GM23338 (cell line): ENCODE results near the gene RIT1. TPM values are rescaled to one million over a fixed set of nuclear protein-coding genes. Genes with fewer than 3 reads are reported as not detected.
A peak's percentile ranks its signal among the peaks of the same experiment; 100 is the strongest.

Experiments
- ATAC-seq: fragments of 200-7000 bp; cut with Tn5 transposase; 3 replicates; pipeline ENCODE4 v1.9.1; 2020
- DNase-seq: peaks from one replicate; pipeline ENCODE4 v3.0.0-alpha.2; 2015; ENCODE audit warnings: low spot score
- H2AFZ ChIP-seq: fragments of 200-600 bp; sonication (generic); 2 replicates; pipeline ENCODE4 v1.8.0; 2016; ENCODE audit warnings: antibody characterized with exemption, mild to moderate bottlenecking, moderate library complexity
- H3F3A ChIP-seq: fragments of 200-600 bp; sonication (generic); replicated peaks from 2 replicates; pipeline ENCODE4 v1.8.0; 2017; ENCODE audit warnings: antibody characterized with exemption, mixed run types, low read depth
- H3K27ac ChIP-seq: fragments of 200-600 bp; sonication (generic); 2 replicates; pipeline ENCODE4 v1.6.1; 2016; ENCODE audit warnings: low read depth
- H3K27me3 ChIP-seq: fragments of 200-600 bp; sonication (generic); 2 replicates; pipeline ENCODE4 v1.8.0; 2016; ENCODE audit warnings: mild to moderate bottlenecking, mixed run types, moderate library complexity; ENCODE audit not compliant: insufficient read depth
- H3K36me3 ChIP-seq: fragments of 200-600 bp; sonication (generic); 2 replicates; pipeline ENCODE4 v1.8.0; 2016; ENCODE audit warnings: mild to moderate bottlenecking; ENCODE audit not compliant: insufficient read depth
- H3K4me1 ChIP-seq: fragments of 200-600 bp; sonication (generic); 2 replicates; pipeline ENCODE4 v1.8.0; 2016; ENCODE audit warnings: mild to moderate bottlenecking, moderate library complexity; ENCODE audit not compliant: insufficient read depth
- H3K4me2 ChIP-seq: fragments of 200-600 bp; sonication (generic); 2 replicates; pipeline ENCODE4 v1.7.1; 2017; ENCODE audit warnings: mixed run types
- H3K4me3 ChIP-seq: fragments of 200-600 bp; sonication (generic); 2 replicates; pipeline ENCODE4 v1.6.1; 2016; ENCODE audit warnings: mixed run types
- H3K79me2 ChIP-seq: fragments of 200-600 bp; sonication (generic); replicated peaks from 2 replicates; pipeline ENCODE4 v1.8.0; 2017; ENCODE audit warnings: mild to moderate bottlenecking; ENCODE audit not compliant: insufficient read depth
- H3K9me2 ChIP-seq: fragments of 200-600 bp; sonication (generic); 2 replicates; pipeline ENCODE4 v1.8.0; 2017; ENCODE audit not compliant: insufficient read depth
- H4K20me1 ChIP-seq: fragments of 200-600 bp; sonication (generic); replicated peaks from 2 replicates; pipeline ENCODE4 v1.8.0; 2017; ENCODE audit warnings: mild to moderate bottlenecking; ENCODE audit not compliant: insufficient read depth
- H3K27ac Mint-ChIP-seq: 2 replicates; pipeline ENCODE4 v1.8.0; 2020; ENCODE audit warnings: inconsistent platforms, mild to moderate bottlenecking, moderate library complexity, mixed read lengths
- H3K27me3 Mint-ChIP-seq: 3 replicates; pipeline ENCODE4 v1.8.0; 2022; ENCODE audit warnings: low read depth, mild to moderate bottlenecking, moderate library complexity, mixed read lengths, inconsistent platforms; ENCODE audit not compliant: insufficient read depth, poor library complexity
- H3K36me3 Mint-ChIP-seq: 3 replicates; pipeline ENCODE4 v1.8.0; 2021; ENCODE audit warnings: low read depth, mild to moderate bottlenecking, inconsistent platforms, moderate library complexity, mixed read lengths
- H3K4me1 Mint-ChIP-seq: 3 replicates; pipeline ENCODE4 v1.8.0; 2020; ENCODE audit warnings: mild to moderate bottlenecking, inconsistent platforms, mixed read lengths
- H3K4me3 Mint-ChIP-seq: 3 replicates; pipeline ENCODE4 v1.8.0; 2021; ENCODE audit warnings: moderate library complexity, mild to moderate bottlenecking, inconsistent platforms, mixed read lengths
- H3K9me3 Mint-ChIP-seq: 3 replicates; pipeline ENCODE4 v1.8.0; 2020; ENCODE audit warnings: moderate library complexity, mild to moderate bottlenecking, inconsistent platforms, mixed read lengths
- CREB1 ChIP-seq: fragments of 250-450 bp; sonication (Bioruptor Pico); IDR thresholded peaks from 2 replicates; pipeline ENCODE4 v1.5.0; 2020; ENCODE audit warnings: low read depth, mild to moderate bottlenecking, moderate library complexity
- EZH2 ChIP-seq: fragments of 200-600 bp; sonication (generic); IDR thresholded peaks from one replicate; pipeline ENCODE4 v1.8.0; 2017; ENCODE audit warnings: antibody characterized with exemption, mild to moderate bottlenecking, low read depth; ENCODE audit not compliant: unreplicated experiment
- EZH2phosphoT487 ChIP-seq: fragments of 200-600 bp; sonication (generic); IDR thresholded peaks from one replicate; pipeline ENCODE4 v1.8.1; 2018; ENCODE audit warnings: antibody characterized with exemption; ENCODE audit not compliant: unreplicated experiment
- JUNB ChIP-seq: IDR thresholded peaks from one replicate; pipeline ENCODE4 v1.6.1; 2016; ENCODE audit warnings: antibody characterized with exemption; ENCODE audit not compliant: unreplicated experiment
- NANOG ChIP-seq: IDR thresholded peaks from 2 replicates; pipeline ENCODE4 v1.6.1; 2016; ENCODE audit warnings: antibody characterized with exemption, borderline replicate concordance
- POLR2AphosphoS5 ChIP-seq: IDR thresholded peaks from 2 replicates; pipeline ENCODE4 v1.6.1; 2016; ENCODE audit warnings: antibody characterized with exemption, low read depth
- STAT1 ChIP-seq: IDR thresholded peaks from one replicate; pipeline ENCODE4 v1.6.1; 2016; ENCODE audit warnings: antibody characterized with exemption; ENCODE audit not compliant: unreplicated experiment
- ZNF114 ChIP-seq: fragments of 250-450 bp; sonication (Bioruptor Pico); IDR thresholded peaks from 2 replicates; pipeline ENCODE4 v1.5.0; 2020; ENCODE audit warnings: mild to moderate bottlenecking, moderate library complexity
- ZNF331 ChIP-seq: fragments of 250-450 bp; sonication (Bioruptor Pico); IDR thresholded peaks from 2 replicates; pipeline ENCODE4 v1.5.0; 2020; ENCODE audit warnings: low read depth, mild to moderate bottlenecking, moderate library complexity
- polyA plus RNA-seq: library from polyadenylated mRNA; unstranded; fragments of >200 nt; fragmentation: Nextera tagmentation; extraction: Ambion mirVana; gene quantifications from 2 replicates; pipeline ENCODE4 v1.2.1, GENCODE V29; 2016
- total RNA-seq: library from RNA; depleted of rRNA; stranded (reverse); fragments of >200 nt; shearing (Covaris generic); gene quantifications from 2 replicates; pipeline ENCODE4 v1.2.3, GENCODE V29; 2014
- TF ChIP-seq, protein P1 (sequence below): IDR thresholded peaks from one replicate; pipeline ENCODE4 v1.6.1; 2018; ENCODE audit warnings: antibody characterized with exemption; ENCODE audit not compliant: unreplicated experiment
- TF ChIP-seq, protein P2 (sequence below): fragments of 250-450 bp; sonication (Bioruptor Pico); IDR thresholded peaks from 2 replicates; pipeline ENCODE4 v1.5.0; 2020; ENCODE audit warnings: mild to moderate bottlenecking, moderate library complexity
- TF ChIP-seq, protein P3 (sequence below): IDR thresholded peaks from 2 replicates; pipeline ENCODE4 v1.6.1; 2016; ENCODE audit warnings: antibody characterized with exemption
- TF ChIP-seq, protein P4 (sequence below), 2 experiments: fragments of 200-600 bp in 1 of 2; sonication (generic) in 1 of 2; conservative IDR thresholded peaks; 2 replicates each; pipeline versions ENCODE4 v1.5.1 to v1.6.1; 2016 to 2017; ENCODE audit warnings: antibody characterized with exemption in 2 of 2, low read depth in 2 of 2, mild to moderate bottlenecking in 2 of 2, moderate library complexity in 1 of 2

The RIT1 gene
- total and polyA plus RNA-seq, 2 experiments from 2014 or later, result 21.5 to 24.4 TPM

DNA sequence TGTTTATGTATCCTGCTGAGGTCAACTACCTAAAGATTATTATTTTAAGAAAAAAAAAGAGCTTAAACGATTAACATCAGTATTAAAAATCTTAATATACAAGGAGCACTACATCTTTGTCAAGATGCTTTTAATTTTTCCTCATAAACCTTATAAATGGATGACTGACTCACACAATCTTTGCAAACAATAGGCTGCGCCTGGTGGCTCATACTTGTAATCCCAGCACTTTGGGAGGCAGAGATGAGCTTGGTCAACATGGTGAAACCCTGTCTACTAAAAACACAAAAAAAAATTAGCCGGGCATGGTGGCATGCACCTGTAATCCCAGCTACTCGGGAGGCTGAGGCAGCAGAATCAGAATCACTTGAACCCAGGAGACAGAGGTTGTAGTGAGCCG is 21.3 kb upstream of the RIT1 start:
- Histone ChIP-seq H3F3A (peaks cover 13% of the 10 kb centered on the region), H3K4me1 (peaks cover 16% of the 10 kb centered on the region), H3K9me2 (no peaks in the 10 kb centered on the region), H3K27me3 (no peaks in the 10 kb centered on the region), H3K79me2 (peaks cover 59% of the 10 kb centered on the region), H3K27ac (peak overlapping the region; percentile 61; the same call in 1 of the 2 replicates), H4K20me1 (peaks cover 46% of the 10 kb centered on the region), H2AFZ (no peak overlapping the region), H3K4me2 (peak overlapping the region; percentile 94), H3K4me3 (peak overlapping the region; percentile 81), H3K36me3 (peaks cover 55% of the 10 kb centered on the region)
- ATAC-seq, result no peak
- DNase-seq, result no peak
- no peak for TF ChIP-seq NANOG
- no peak for TF ChIP-seq EZH2
- TF ChIP-seq POLR2AphosphoS5, result no peak
- TF ChIP-seq, protein P1, sequence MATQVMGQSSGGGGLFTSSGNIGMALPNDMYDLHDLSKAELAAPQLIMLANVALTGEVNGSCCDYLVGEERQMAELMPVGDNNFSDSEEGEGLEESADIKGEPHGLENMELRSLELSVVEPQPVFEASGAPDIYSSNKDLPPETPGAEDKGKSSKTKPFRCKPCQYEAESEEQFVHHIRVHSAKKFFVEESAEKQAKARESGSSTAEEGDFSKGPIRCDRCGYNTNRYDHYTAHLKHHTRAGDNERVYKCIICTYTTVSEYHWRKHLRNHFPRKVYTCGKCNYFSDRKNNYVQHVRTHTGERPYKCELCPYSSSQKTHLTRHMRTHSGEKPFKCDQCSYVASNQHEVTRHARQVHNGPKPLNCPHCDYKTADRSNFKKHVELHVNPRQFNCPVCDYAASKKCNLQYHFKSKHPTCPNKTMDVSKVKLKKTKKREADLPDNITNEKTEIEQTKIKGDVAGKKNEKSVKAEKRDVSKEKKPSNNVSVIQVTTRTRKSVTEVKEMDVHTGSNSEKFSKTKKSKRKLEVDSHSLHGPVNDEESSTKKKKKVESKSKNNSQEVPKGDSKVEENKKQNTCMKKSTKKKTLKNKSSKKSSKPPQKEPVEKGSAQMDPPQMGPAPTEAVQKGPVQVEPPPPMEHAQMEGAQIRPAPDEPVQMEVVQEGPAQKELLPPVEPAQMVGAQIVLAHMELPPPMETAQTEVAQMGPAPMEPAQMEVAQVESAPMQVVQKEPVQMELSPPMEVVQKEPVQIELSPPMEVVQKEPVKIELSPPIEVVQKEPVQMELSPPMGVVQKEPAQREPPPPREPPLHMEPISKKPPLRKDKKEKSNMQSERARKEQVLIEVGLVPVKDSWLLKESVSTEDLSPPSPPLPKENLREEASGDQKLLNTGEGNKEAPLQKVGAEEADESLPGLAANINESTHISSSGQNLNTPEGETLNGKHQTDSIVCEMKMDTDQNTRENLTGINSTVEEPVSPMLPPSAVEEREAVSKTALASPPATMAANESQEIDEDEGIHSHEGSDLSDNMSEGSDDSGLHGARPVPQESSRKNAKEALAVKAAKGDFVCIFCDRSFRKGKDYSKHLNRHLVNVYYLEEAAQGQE, result no peak
- TF ChIP-seq, protein P2, sequence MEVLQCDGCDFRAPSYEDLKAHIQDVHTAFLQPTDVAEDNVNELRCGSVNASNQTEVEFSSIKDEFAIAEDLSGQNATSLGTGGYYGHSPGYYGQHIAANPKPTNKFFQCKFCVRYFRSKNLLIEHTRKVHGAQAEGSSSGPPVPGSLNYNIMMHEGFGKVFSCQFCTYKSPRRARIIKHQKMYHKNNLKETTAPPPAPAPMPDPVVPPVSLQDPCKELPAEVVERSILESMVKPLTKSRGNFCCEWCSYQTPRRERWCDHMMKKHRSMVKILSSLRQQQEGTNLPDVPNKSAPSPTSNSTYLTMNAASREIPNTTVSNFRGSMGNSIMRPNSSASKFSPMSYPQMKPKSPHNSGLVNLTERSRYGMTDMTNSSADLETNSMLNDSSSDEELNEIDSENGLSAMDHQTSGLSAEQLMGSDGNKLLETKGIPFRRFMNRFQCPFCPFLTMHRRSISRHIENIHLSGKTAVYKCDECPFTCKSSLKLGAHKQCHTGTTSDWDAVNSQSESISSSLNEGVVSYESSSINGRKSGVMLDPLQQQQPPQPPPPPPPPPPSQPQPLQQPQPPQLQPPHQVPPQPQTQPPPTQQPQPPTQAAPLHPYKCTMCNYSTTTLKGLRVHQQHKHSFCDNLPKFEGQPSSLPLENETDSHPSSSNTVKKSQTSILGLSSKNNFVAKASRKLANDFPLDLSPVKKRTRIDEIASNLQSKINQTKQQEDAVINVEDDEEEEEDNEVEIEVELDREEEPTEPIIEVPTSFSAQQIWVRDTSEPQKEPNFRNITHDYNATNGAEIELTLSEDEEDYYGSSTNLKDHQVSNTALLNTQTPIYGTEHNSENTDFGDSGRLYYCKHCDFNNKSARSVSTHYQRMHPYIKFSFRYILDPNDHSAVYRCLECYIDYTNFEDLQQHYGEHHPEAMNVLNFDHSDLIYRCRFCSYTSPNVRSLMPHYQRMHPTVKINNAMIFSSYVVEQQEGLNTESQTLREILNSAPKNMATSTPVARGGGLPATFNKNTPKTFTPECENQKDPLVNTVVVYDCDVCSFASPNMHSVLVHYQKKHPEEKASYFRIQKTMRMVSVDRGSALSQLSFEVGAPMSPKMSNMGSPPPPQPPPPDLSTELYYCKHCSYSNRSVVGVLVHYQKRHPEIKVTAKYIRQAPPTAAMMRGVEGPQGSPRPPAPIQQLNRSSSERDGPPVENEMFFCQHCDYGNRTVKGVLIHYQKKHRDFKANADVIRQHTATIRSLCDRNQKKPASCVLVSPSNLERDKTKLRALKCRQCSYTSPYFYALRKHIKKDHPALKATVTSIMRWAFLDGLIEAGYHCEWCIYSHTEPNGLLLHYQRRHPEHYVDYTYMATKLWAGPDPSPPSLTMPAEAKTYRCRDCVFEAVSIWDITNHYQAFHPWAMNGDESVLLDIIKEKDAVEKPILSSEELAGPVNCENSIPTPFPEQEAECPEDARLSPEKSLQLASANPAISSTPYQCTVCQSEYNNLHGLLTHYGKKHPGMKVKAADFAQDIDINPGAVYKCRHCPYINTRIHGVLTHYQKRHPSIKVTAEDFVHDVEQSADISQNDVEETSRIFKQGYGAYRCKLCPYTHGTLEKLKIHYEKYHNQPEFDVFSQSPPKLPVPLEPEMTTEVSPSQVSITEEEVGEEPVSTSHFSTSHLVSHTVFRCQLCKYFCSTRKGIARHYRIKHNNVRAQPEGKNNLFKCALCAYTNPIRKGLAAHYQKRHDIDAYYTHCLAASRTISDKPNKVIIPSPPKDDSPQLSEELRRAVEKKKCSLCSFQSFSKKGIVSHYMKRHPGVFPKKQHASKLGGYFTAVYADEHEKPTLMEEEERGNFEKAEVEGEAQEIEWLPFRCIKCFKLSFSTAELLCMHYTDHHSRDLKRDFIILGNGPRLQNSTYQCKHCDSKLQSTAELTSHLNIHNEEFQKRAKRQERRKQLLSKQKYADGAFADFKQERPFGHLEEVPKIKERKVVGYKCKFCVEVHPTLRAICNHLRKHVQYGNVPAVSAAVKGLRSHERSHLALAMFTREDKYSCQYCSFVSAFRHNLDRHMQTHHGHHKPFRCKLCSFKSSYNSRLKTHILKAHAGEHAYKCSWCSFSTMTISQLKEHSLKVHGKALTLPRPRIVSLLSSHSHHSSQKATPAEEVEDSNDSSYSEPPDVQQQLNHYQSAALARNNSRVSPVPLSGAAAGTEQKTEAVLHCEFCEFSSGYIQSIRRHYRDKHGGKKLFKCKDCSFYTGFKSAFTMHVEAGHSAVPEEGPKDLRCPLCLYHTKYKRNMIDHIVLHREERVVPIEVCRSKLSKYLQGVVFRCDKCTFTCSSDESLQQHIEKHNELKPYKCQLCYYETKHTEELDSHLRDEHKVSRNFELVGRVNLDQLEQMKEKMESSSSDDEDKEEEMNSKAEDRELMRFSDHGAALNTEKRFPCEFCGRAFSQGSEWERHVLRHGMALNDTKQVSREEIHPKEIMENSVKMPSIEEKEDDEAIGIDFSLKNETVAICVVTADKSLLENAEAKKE (CRISPR knock-in tag), result no peak
- TF ChIP-seq, protein P3, sequence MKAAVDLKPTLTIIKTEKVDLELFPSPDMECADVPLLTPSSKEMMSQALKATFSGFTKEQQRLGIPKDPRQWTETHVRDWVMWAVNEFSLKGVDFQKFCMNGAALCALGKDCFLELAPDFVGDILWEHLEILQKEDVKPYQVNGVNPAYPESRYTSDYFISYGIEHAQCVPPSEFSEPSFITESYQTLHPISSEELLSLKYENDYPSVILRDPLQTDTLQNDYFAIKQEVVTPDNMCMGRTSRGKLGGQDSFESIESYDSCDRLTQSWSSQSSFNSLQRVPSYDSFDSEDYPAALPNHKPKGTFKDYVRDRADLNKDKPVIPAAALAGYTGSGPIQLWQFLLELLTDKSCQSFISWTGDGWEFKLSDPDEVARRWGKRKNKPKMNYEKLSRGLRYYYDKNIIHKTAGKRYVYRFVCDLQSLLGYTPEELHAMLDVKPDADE, result no peak
- no peak for TF ChIP-seq CREB1 (CRISPR knock-in tag)
- no peak for TF ChIP-seq ZNF331 (CRISPR knock-in tag)
- TF ChIP-seq, protein P4, sequence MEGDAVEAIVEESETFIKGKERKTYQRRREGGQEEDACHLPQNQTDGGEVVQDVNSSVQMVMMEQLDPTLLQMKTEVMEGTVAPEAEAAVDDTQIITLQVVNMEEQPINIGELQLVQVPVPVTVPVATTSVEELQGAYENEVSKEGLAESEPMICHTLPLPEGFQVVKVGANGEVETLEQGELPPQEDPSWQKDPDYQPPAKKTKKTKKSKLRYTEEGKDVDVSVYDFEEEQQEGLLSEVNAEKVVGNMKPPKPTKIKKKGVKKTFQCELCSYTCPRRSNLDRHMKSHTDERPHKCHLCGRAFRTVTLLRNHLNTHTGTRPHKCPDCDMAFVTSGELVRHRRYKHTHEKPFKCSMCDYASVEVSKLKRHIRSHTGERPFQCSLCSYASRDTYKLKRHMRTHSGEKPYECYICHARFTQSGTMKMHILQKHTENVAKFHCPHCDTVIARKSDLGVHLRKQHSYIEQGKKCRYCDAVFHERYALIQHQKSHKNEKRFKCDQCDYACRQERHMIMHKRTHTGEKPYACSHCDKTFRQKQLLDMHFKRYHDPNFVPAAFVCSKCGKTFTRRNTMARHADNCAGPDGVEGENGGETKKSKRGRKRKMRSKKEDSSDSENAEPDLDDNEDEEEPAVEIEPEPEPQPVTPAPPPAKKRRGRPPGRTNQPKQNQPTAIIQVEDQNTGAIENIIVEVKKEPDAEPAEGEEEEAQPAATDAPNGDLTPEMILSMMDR (conservative IDR thresholded peaks at IDR 0.05; ENCODE audit: low read depth in 2 of 2), result no peak
- no peak for TF ChIP-seq JUNB
- no peak for TF ChIP-seq EZH2phosphoT487
- no peak for TF ChIP-seq STAT1
- no peak for TF ChIP-seq ZNF114 (CRISPR knock-in tag)
- Mint-ChIP-seq H3K36me3 (peaks cover 22% of the 10 kb centered on the region), H3K27ac (no peak overlapping the region), H3K27me3 (peaks cover 6% of the 10 kb centered on the region), H3K4me3 (peak overlapping the region; percentile 51; the same call in 2 of the 3 replicates), H3K4me1 (peaks cover 7% of the 10 kb centered on the region; the same call in 2 of the 3 replicates), H3K9me3 (no peaks in the 10 kb centered on the region)
